HEK293 (cell line): ENCODE data around the gene CDC42.
A peak's percentile ranks its signal among the peaks of the same experiment; 100 is the strongest.

Experiments
- BCL11B ChIP-seq: fragments of 450-650 bp; formaldehyde crosslinking; IDR thresholded peaks from 2 replicates; pipeline ENCODE4 v1.5.1; 2016; ENCODE audit warnings: low read depth, missing biosample characterization, missing genetic modification characterization
- GFI1B ChIP-seq: fragments of 450-650 bp; formaldehyde crosslinking; IDR thresholded peaks from 2 replicates; pipeline ENCODE4 v1.5.1; 2016; ENCODE audit warnings: missing biosample characterization, missing genetic modification characterization
- HIC1 ChIP-seq: fragments of 450-650 bp; formaldehyde crosslinking; IDR thresholded peaks from 2 replicates; pipeline ENCODE4 v1.5.1; 2016; ENCODE audit warnings: missing biosample characterization, missing genetic modification characterization
- KLF7 ChIP-seq: fragments of 450-650 bp; formaldehyde crosslinking; IDR thresholded peaks from 2 replicates; pipeline ENCODE4 v1.5.1; 2016; ENCODE audit warnings: missing biosample characterization, missing genetic modification characterization, borderline replicate concordance
- KLF8 ChIP-seq: fragments of 450-650 bp; formaldehyde crosslinking; IDR thresholded peaks from 2 replicates; pipeline ENCODE4 v1.5.1; 2016; ENCODE audit warnings: missing biosample characterization, missing genetic modification characterization
- PRDM10 ChIP-seq: fragments of 450-650 bp; formaldehyde crosslinking; IDR thresholded peaks from 2 replicates; pipeline ENCODE4 v1.5.1; 2016; ENCODE audit warnings: missing biosample characterization, missing genetic modification characterization
- PRDM4 ChIP-seq: fragments of 450-650 bp; formaldehyde crosslinking; IDR thresholded peaks from 2 replicates; pipeline ENCODE4 v1.5.1; 2017; ENCODE audit warnings: missing biosample characterization, missing genetic modification characterization
- TCF7L2 ChIP-seq: IDR thresholded peaks from 2 replicates; pipeline ENCODE4 v1.6.1; 2011; ENCODE audit warnings: low read depth, mild to moderate bottlenecking, inconsistent platforms, low read length, moderate library complexity, borderline replicate concordance
- ZBTB21 ChIP-seq: fragments of 450-650 bp; formaldehyde crosslinking; IDR thresholded peaks from 2 replicates; pipeline ENCODE4 v1.5.1; 2017; ENCODE audit warnings: missing biosample characterization, missing genetic modification characterization
- ZBTB26 ChIP-seq: fragments of 450-650 bp; formaldehyde crosslinking; optimal IDR thresholded peaks from 2 replicates; pipeline ENCODE3; 2016; ENCODE audit warnings: missing biosample characterization, mild to moderate bottlenecking, missing genetic modification characterization
- ZBTB8A ChIP-seq: fragments of 450-650 bp; formaldehyde crosslinking; IDR thresholded peaks from 2 replicates; pipeline ENCODE4 v1.5.1; 2016; ENCODE audit warnings: missing biosample characterization, missing genetic modification characterization
- ZFP37 ChIP-seq: fragments of 450-650 bp; formaldehyde crosslinking; IDR thresholded peaks from 2 replicates; pipeline ENCODE4 v1.5.1; 2016; ENCODE audit warnings: missing biosample characterization, missing genetic modification characterization
- ZNF133 ChIP-seq: fragments of 450-650 bp; formaldehyde crosslinking; IDR thresholded peaks from 2 replicates; pipeline ENCODE4 v1.5.1; 2016; ENCODE audit warnings: missing biosample characterization, missing genetic modification characterization
- ZNF146 ChIP-seq: fragments of 450-650 bp; formaldehyde crosslinking; IDR thresholded peaks from 2 replicates; pipeline ENCODE4 v1.5.1; 2016; ENCODE audit warnings: missing biosample characterization, missing genetic modification characterization
- ZNF221 ChIP-seq: fragments of 450-650 bp; formaldehyde crosslinking; IDR thresholded peaks from 2 replicates; pipeline ENCODE4 v1.5.1; 2017; ENCODE audit warnings: missing biosample characterization, missing genetic modification characterization, borderline replicate concordance
- ZNF223 ChIP-seq: fragments of 450-650 bp; formaldehyde crosslinking; IDR thresholded peaks from 2 replicates; pipeline ENCODE4 v1.5.1; 2016; ENCODE audit warnings: missing biosample characterization, missing genetic modification characterization
- ZNF292 ChIP-seq: fragments of 450-650 bp; formaldehyde crosslinking; IDR thresholded peaks from 2 replicates; pipeline ENCODE4 v1.5.1; 2016; ENCODE audit warnings: low read depth, missing biosample characterization, missing genetic modification characterization, borderline replicate concordance
- ZNF398 ChIP-seq: fragments of 450-650 bp; formaldehyde crosslinking; IDR thresholded peaks from 2 replicates; pipeline ENCODE4 v1.5.1; 2017; ENCODE audit warnings: missing biosample characterization, missing genetic modification characterization
- ZNF580 ChIP-seq: fragments of 450-650 bp; formaldehyde crosslinking; IDR thresholded peaks from 2 replicates; pipeline ENCODE4 v1.5.1; 2016; ENCODE audit warnings: missing biosample characterization, missing genetic modification characterization
- ZNF624 ChIP-seq: fragments of 450-650 bp; formaldehyde crosslinking; IDR thresholded peaks from 2 replicates; pipeline ENCODE4 v1.5.1; 2017; ENCODE audit warnings: missing biosample characterization, missing genetic modification characterization
- ZNF626 ChIP-seq: fragments of 450-650 bp; sonication (Bioruptor Pico); formaldehyde crosslinking; IDR thresholded peaks from 2 replicates; pipeline ENCODE4 v1.5.1; 2018; ENCODE audit warnings: missing biosample characterization, missing genetic modification characterization, inconsistent platforms
- ZNF692 ChIP-seq: fragments of 450-650 bp; formaldehyde crosslinking; IDR thresholded peaks from 2 replicates; pipeline ENCODE4 v1.5.1; 2016; ENCODE audit warnings: missing biosample characterization, missing genetic modification characterization
- ZNF747 ChIP-seq: fragments of 450-650 bp; formaldehyde crosslinking; IDR thresholded peaks from 2 replicates; pipeline ENCODE4 v1.5.1; 2016; ENCODE audit warnings: missing biosample characterization, missing genetic modification characterization
- ZNF777 ChIP-seq: fragments of 450-650 bp; formaldehyde crosslinking; IDR thresholded peaks from 2 replicates; pipeline ENCODE4 v1.5.1; 2017; ENCODE audit warnings: missing biosample characterization, missing genetic modification characterization, borderline replicate concordance
- ZNF791 ChIP-seq: fragments of 450-650 bp; formaldehyde crosslinking; IDR thresholded peaks from 2 replicates; pipeline ENCODE4 v1.5.1; 2016; ENCODE audit warnings: missing biosample characterization, missing genetic modification characterization

Gene CDC42

GRCh38 chr1:22052115-22053016 lies at the start of gene CDC42 (continued):
- peak; percentile 98 for TF ChIP-seq ZBTB26 (tag by site-specific recombination)
- no peak for TF ChIP-seq TCF7L2
- TF ChIP-seq ZNF777 (tag by site-specific recombination): no peak
- TF ChIP-seq ZNF398 (tag by site-specific recombination): peak; percentile 66; the same call in 1 of the 2 replicates
- peak; percentile 87 for TF ChIP-seq ZBTB21 (tag by site-specific recombination)
- peak; percentile 77; the same call in 1 of the 2 replicates for TF ChIP-seq ZFP37 (tag by site-specific recombination)
- no peak for TF ChIP-seq ZNF223 (tag by site-specific recombination)
- no peak for TF ChIP-seq ZNF624 (tag by site-specific recombination)
- peak; percentile 59 for TF ChIP-seq PRDM10 (tag by site-specific recombination)
- TF ChIP-seq PRDM4: peak; percentile 55; the same call in 1 of the 2 replicates
- TF ChIP-seq BCL11B (tag by site-specific recombination): 0 out of 2 replicates have a peak, but pooled peaks have one; percentile 24
- TF ChIP-seq ZNF692 (tag by site-specific recombination): peak; percentile 72
- TF ChIP-seq ZNF221 (tag by site-specific recombination): no peak
- peak; percentile 100 for TF ChIP-seq HIC1 (tag by site-specific recombination)
- no peak for TF ChIP-seq ZNF626 (tag by site-specific recombination)
- peak; percentile 79 for TF ChIP-seq ZBTB8A (tag by site-specific recombination)
- TF ChIP-seq ZNF146 (tag by site-specific recombination): no peak
- no peak for TF ChIP-seq ZNF791 (tag by site-specific recombination)
- peak; percentile 99 for TF ChIP-seq KLF7 (tag by site-specific recombination)
- TF ChIP-seq ZNF747 (tag by site-specific recombination): no peak
- TF ChIP-seq ZNF292: no peak
- TF ChIP-seq ZNF133: no peak
- TF ChIP-seq GFI1B: no peak
- TF ChIP-seq KLF8: peak; percentile 100
- 0 out of 2 replicates have a peak, but pooled peaks have one; percentile 4 for TF ChIP-seq ZNF580 (tag by site-specific recombination)
